GM19328 (cell line): ENCODE measurements around the gene ATG2A.

Experiments
- ATAC-seq: cut with Tn5 transposase; IDR thresholded peaks from one replicate; pipeline ENCODE4 v1.9.1; 2021; ENCODE audit warnings: mild to moderate bottlenecking, moderate library complexity; ENCODE audit not compliant: unreplicated experiment

The ATG2A gene

GRCh38 chr11:64905516-64906313 lies 11.3 kb downstream of the ATG2A start:
- no peak for ATAC-seq

- no peak for ATAC-seq
Measured at GRCh38 chr11:64903291-64903833, 13.6 kb downstream of the ATG2A start.

- ATAC-seq: no peak
Measured at GRCh38 chr11:64902102-64902900, 14.7 kb downstream of the ATG2A start.

GRCh38 chr11:64900774-64901173 lies 16.2 kb downstream of the ATG2A start:
- no peak for ATAC-seq

GRCh38 chr11:64900263-64900678 lies 16.7 kb downstream of the ATG2A start:
- no peak for ATAC-seq

- no peak for ATAC-seq
Measured at GRCh38 chr11:64898541-64898940, 18.5 kb downstream of the ATG2A start.

GRCh38 chr11:64898076-64898445 lies 18.9 kb downstream of the ATG2A start:
- no peak for ATAC-seq

GRCh38 chr11:64897381-64898075 lies 19.5 kb downstream of the ATG2A start:
- no peak for ATAC-seq

GRCh38 chr11:64896448-64897022 lies 20.5 kb downstream of the ATG2A start:
- no peak for ATAC-seq

- no peak for ATAC-seq
Measured at GRCh38 chr11:64894812-64895452, 22.1 kb downstream of the ATG2A start.

GRCh38 chr11:64894070-64894811 lies 22.8 kb downstream of the ATG2A start:
- no peak for ATAC-seq

- no peak for ATAC-seq
Measured at GRCh38 chr11:64893194-64894069, 23.6 kb downstream of the ATG2A start.

GRCh38 chr11:64892838-64893193 lies 24.2 kb downstream of the ATG2A start:
- no peak for ATAC-seq

GRCh38 chr11:64892411-64892831 lies 24.6 kb downstream of the ATG2A start:
- no peak for ATAC-seq

- ATAC-seq: no peak
Measured at GRCh38 chr11:64891880-64892279, 25.1 kb downstream of the ATG2A start.

- ATAC-seq: no peak
Measured at GRCh38 chr11:64891215-64891848, 25.7 kb downstream of the ATG2A start.

- ATAC-seq: no peak
Measured at GRCh38 chr11:64890522-64890939, 26.5 kb downstream of the ATG2A start.
